Measurements from ENCODE around the gene TNK2.

DNA sequence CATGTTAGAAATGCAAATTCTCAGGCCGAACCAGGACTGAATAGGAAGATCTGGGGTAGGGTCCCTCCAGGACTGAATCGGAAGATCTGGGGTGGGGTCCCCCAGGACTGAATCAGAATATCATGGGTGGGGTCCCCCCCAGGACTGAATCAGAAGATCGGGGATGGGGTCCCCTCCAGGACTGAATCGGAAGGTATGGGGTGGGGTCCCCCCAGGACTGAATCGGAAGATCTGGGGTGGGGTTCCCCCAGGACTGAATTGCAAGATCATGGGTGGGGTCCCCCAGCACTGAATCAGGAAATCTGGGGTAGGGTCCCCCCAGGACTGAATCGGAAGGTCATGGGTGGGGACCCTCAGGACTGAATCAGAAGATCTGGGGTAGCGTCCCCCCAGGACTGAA, 48.2 kb upstream of the TNK2 start:
- TF ChIP-seq, protein P1, sequence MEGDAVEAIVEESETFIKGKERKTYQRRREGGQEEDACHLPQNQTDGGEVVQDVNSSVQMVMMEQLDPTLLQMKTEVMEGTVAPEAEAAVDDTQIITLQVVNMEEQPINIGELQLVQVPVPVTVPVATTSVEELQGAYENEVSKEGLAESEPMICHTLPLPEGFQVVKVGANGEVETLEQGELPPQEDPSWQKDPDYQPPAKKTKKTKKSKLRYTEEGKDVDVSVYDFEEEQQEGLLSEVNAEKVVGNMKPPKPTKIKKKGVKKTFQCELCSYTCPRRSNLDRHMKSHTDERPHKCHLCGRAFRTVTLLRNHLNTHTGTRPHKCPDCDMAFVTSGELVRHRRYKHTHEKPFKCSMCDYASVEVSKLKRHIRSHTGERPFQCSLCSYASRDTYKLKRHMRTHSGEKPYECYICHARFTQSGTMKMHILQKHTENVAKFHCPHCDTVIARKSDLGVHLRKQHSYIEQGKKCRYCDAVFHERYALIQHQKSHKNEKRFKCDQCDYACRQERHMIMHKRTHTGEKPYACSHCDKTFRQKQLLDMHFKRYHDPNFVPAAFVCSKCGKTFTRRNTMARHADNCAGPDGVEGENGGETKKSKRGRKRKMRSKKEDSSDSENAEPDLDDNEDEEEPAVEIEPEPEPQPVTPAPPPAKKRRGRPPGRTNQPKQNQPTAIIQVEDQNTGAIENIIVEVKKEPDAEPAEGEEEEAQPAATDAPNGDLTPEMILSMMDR (IDR thresholded peaks at IDR 0.05): no peak
- TF ChIP-seq EZH2 (IDR thresholded peaks at IDR 0.05; ENCODE audit: borderline replicate concordance, insufficient read depth, low read depth, low read length, poor library complexity, severe bottlenecking): no peak
